GM21737 (cell line): Measurements from ENCODE around the gene SLC38A3.
"Not testable (repeated sequence)": the region's sequence is repeated elsewhere in the genome, so short reads cannot be mapped to it uniquely, and the experiment has no call there.

Experiments used
- ATAC-seq: cut with Tn5 transposase; IDR thresholded peaks from one replicate; pipeline ENCODE4 v1.9.1; 2021; ENCODE audit warnings: mild to moderate bottlenecking, moderate library complexity; ENCODE audit not compliant: unreplicated experiment

Gene SLC38A3

DNA sequence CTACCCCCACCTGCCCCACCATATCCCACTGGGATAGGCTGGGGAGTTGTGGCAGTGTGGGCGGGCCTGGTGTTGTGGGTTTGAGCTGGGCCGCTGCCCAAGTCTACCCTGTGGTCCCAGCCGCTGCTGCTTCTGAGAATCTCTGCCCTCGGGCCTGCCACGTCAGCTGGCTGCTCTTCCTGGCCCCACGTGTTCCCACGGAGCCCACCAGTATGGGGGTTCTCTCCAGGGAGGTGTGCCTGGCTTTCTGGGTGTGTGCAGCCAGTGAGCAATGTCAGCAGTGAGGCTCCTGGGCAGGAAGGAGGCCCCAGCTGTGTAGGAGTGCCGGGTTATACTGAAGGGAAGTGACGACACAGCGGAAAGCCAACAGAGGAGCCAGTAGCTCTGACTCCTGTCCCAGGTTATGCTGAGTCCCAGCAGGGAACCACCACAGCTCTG is 41.5 kb downstream of the SLC38A3 start:
- ATAC-seq, result no peak

DNA sequence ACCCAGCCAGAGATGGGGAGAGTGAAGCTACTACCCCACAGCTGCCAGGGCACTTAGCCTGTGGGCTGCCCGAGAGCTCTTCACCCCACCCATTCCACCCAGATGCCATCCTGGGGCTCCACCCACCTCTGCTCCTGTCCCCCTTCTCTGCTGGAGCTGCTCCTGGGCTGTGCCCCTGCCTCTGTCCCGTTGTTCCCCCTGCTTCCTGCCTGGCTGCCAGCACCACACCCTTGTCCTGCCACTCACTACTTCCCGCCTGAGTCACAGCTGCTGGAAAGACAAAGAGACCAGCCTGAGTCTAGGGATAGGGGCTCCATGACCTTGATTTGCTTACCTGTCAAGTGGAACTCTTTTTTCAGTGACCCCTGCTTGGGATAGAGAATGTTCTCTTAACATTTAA is 43.3 kb downstream of the SLC38A3 start:
- ATAC-seq, result no peak

DNA sequence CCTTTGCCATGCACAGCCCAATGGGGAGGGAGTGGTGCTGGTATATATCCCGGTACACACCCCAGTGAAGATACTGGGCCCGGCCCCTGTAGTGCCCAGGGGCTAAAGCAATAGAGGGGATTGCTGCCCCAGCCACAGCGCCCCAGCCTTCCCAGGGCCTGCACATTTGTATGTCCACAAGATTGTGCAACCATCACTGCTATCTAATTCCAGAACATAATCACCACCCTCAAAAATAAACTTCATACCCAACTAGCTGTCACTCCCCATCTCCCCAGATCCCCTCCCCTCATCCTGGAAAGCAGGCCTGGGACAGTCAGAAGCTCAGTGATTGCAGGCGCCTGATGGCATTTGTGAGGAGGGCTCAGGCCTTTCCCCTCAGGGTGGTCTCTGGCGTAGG is 44.4 kb downstream of the SLC38A3 start:
- no peak for ATAC-seq

DNA sequence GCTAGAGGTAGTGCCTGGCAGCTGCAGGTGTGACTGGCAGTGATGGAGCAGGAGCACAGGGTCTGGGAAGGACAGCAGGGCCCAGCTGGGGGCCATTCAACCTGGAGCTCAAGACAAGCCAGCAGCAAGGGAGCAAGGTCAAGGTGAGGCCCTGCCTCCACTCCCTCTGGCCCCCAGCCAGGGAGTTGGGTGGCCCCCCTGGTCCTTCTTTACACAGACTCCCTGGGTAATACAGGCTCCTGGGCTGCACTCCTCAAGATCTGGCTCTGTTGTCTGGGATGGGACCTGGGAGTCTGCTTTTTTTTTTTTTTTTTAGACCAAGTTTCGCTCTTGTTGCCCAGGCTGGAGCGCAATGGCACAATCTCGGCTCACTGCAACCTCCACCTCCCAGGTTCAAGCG is 45.4 kb downstream of the SLC38A3 start:
- ATAC-seq, result no peak

DNA sequence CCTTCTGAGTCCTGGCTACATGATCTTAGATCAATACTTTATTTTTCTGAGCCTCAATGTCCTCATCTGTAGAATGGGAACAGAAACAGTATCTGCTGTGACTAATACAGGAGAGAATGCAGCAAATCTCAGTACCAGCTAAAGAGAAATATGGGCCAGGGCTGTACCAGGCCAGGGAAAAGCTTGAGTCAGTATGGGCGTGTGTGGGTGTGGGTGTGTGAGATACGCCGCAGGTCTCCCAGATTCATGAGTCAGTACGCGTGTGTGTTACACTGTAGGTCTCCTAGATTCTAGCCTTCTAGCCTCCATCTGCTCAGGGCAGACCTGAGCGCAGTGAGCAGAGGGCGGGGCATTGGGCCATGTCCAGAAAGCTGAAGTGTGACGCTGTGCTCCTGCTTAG is 46.1 kb downstream of the SLC38A3 start:
- no peak for ATAC-seq

DNA sequence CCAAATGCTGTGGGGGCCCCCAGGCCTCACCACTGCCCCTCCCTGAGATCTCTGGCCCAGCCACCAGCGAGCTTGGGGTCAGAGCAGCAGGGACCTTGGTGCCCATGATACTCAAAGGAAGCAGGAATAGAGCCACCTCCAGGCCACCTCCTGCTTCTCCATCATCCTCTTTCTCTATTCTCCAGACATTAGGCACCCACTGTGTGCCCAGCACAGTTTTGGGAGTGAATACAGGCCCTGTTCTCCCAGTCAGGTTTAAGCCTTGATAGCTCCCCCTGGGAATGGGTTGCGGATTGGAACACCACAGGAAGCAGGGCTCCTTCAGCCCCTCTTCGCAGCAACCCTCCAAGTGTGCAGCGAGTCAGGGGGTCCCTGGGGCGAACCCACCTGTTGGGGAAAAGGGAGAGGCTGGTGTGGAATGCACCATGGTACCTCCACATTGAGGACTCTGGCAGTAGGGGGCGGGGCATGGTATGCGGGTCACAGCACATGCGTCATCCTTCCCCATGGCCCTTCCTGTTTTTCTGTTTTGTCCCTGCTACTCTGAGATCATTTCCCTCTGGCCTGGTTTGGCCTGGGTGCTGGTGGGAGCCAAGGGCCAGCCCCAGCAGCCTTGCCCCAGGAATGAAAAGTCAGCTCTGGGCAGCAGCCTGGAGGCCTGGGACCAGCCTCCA is 49.6 kb downstream of the SLC38A3 start:
- ATAC-seq, result no peak

DNA sequence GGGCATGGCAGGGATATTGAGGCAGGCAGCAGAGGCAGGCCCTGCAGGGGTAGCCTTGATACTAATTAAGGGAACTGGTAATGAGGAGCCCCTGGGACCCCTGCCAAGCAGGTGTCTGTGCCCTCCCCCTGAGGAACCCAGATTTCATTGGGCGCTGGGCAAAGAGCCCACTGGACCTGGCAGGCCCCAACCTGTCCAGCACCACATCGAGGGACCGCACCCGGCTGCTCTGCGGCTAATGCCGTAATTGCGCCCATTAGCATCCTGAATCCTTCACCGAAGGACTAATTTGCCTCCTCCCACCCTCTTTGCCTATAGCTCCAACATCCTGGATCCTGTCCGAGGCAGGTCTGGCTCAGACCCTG is 50.2 kb downstream of the SLC38A3 start:
- ATAC-seq, result no peak

DNA sequence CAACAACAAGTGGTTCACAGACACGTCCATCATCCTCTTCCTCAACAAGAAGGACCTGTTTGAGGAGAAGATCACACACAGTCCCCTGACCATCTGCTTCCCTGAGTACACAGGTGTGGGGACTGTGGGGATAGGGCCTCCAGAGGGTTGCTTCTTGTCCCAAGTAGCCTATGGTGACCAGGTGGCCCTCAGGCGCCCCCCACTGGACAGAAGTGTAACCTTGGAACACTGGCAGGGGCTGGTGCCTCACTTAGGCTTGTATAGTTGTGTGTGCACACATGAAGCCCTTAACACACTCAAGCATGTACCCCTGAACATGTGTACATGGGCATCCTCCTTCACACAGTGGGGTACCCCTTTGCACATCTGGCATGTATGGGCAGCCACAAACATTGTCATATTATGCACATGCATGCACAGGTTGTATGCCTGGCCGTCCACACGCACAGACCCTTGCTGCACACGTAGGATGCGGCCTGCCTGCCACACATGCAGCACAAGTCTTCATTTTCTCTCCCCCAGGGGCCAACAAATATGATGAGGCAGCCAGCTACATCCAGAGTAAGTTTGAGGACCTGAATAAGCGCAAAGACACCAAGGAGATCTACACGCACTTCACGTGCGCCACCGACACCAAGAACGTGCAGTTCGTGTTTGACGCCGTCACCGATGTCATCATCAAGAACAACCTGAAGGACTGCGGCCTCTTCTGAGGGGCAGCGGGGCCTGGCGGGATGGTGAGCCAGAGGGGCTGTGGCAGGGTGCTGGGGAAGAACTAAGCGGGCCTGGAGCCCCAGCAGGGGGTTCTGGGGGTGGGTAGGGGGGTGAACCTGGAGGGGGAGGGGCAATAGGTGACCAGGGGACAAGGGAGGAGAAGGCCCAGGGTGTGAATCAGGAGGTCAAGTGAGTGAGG is 52.2 kb downstream of the SLC38A3 start:
- no peak for ATAC-seq

DNA sequence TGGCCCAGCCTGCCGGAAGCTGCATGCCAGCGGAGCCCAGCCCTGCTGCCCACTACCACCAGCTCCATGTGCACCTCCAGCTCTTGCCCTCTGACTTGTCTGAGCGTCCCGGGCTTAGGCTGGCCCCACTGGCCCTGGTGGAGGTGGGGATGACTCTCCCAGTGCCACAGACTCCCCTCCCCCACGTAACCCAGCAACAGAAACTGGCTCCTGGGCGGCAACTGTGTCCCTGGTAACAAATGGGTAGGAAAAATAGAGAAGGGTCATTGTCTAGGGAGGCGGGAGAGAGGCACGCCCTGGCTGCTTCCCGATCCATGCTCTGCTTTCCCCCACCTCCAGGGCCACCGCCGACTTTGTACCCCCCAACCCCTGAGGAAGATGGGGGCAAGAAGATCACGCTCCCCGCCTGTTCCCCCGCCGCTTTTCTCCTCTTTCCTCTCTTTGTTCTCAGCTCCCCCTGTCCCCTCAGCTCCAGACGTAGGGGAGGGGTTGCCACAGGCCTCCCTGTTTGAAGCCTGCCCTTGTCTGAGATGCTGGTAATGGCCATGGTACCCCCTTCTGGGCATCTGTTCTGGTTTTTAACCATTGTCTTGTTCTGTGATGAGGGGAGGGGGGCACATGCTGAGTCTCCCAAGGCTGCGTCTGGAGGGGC is 53.1 kb downstream of the SLC38A3 start:
- ATAC-seq, result no peak

DNA sequence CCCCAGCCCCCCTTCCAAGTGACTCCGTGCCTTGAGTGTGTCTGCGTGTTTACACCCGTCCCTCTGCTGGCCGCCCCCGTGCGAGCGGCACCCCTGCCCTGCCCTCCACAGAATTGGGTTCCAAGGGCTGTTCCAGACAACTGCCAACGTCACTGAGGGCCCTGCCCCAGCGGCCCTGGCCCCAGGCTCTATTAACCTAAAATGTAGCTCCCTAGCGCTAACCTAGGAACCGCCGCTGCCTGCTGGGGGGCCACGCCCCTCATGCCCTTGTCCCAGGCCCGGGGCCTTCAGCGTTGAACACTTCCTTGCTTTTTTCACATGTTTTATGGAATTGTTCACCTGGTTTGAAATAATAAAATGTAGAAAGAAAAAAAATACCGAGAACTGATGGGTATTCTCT is 53.9 kb downstream of the SLC38A3 start:
- ATAC-seq, result no peak

DNA sequence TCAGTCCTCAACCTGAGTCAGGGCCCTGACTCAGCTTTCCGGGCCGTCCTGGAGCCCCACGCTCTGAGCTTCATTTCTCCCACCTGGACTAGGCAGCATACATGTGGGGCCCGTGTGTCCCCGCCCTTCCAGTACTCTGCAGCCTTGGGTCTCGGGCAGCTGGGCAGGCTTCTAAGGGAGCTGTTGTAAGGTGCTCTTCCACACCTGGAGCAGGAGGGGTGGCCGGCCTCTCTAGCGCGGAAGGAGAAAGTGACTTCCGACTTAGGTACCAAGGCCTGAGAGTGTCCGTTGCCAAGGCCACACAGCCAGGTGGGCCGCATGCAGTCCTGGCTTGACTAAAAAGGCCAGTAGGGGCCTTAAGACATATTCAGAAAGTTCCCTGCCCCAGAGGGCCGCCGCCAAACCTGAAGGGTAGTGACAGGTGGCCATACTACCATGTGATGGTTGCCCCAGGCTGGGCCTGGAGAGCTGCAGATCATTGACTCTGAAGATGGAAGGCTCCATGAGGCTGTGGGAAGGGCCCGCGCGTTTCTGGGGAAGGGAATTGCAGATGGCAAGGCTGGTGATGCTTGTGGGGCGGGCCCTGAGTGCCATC is 54.5 kb downstream of the SLC38A3 start:
- no peak for ATAC-seq

DNA sequence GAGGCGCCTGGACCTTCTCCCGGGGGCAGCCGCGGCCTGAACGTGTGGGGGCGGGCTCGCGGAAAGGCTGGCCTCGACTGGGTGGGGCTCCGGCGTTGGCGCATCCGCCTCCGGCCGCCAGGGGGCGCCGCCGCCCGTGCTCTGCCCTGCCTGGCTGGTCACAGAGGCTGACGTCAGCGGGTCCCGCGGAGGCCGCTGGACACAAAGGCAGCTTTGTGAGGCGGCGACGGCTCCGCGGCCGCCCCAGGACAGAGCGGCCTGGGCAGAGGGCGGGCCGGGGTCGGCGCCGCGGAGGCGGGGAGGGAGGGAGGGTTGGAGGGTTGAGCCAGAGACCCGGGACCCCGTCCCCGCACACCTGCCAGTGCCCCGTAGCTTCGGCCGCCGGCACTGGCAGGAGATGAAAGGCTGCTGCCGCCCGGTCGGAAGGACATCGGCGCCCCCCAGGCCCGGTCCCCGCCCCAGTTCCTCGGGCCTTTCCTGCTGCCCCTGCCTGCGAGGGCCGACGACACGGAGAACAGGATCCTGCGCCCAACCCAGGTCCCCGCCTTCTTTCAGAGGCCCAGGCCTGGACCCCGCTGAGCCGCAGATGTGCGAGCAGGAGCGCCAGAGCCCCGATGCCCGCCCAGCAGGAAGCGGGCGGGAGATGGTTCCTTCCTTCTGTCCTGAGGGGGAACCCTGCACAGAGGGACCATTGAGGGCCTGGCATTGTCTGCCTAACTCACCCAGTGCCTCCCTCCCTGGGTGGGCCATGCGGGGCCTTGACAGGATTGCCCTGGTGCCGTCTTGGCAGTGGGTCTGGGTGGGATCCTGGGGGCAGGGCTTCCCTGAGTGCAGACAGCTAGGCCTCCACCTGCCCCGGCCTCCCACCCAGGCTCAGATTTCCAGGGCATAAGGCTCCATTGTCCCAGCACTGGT is 55.2 kb downstream of the SLC38A3 start:
- ATAC-seq, result peak; percentile 84

DNA sequence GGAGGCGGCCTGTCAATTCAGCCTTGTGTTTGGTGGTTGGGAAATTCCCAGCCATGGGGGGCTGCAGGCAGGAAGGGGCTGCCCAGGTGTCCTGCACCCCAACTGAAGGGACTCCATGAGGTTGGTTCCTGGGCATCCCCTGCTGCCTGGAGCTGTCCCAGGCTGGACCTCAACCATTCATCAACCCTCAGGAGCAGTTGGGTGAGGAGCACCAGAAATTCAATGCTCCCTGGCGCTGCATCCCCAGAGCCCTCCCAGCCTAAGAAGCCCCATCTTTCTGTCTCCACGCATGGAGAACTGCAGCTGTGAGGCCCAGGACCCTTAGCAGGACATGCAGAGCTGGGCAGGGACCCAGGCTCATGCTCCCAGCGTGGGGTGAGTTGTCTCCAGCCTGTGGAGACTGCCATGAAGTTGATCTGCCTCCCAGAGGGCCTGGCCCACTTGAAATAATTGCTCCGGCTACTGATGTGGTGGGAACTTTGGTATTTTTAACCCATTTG is 55.9 kb downstream of the SLC38A3 start:
- ATAC-seq, result no peak

DNA sequence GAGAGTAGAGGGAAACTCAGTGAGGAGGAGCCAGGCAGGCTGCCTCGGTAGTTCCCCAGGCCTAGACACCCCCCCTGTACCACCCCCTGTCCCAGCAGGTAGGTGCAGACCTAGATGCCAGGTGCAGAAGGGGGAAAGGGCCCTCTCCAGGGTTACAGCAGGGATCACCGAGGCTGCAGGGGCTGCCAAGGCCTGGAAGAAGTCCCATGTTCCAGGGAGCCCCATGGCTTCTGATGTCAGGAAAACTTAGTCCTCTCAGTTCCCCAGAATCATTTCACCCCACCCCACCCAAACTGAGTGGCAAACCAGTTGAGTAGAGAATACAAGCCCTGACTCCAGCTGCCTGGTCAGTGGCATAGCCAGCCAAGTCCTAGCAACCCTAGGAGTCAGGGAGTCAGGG is 56.4 kb downstream of the SLC38A3 start:
- no peak for ATAC-seq

DNA sequence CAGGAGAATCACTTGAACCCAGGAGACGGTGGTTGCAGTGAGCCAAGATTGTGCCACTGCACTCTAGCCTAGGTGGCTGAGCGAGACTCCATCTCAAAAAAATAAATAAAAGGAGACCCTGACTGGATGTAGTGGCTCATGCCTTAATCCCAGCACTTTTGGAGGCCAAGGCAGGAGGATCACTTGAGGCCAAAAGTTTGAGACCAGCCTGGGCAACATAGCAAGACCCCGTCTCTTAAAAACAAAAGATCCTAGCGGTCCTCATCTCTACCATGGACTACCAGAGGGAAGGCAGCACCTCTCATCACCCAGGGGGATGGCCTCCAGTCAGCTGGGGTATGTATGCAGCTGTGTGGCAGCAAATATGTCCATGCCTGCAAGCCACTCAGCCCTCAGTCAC is 57.1 kb downstream of the SLC38A3 start:
- ATAC-seq, result not testable (repeated sequence)

DNA sequence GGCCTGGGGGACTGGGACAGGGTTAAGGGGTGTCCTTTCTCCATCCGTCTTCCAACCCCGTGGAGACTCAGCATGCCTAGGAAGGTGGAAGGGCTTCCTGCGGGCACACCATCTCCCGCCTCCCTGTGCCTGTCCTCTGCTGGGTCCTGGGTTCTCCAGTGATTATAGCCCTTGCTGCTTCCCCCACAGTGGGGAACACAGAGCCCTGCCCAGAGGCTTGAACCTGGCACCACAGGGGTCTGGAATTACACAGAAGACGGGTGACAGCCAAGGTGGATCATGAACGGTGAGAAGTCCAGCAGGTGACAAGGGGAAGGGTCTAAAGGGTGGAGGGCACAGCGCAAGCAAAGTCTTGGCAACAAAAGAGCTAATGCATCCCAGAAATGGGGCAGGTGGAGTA is 57.7 kb downstream of the SLC38A3 start:
- ATAC-seq, result no peak

DNA sequence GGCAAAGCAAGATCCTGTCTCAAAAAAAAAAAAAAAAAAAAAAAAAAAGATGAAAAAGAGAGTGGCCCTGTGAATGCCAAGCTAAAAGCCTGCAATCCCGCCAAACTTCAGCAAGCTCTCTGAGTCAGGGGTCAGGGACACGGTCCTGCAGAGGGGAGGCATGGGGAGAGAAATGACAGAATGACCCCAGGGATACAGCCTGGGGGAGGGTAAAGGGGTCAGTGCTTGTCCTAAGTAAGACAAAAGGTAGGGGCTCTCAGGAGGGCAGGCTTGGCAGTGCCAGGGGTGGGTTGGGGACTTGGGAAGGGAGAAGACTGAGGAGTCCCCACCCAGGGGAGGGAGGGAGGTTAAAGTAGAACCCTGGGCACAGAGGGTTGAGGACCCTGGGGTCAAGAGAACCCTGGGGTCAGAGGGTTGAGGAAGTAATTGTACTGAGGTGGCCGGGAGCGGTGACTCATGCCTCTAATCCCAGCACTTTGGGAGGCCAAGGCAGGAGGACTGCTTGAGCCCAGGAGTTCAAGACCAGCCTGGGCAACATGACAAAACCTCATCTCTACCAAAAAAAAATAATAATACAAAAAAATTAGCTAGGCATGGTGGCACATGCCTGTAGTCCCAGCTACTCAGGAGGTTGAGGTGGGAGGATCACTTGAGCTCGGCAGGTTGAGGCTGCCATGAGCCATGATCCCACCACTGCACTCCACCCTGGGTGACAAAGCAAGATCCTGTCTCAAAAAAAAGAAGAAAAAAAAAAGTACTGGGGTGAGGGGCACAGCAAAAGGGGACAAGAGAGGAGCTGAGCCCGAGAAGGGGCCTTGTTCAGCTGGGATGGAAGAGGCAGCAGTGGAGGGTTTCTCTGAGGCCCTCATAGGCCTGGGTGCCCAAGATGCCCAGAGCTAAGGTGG is 58.7 kb downstream of the SLC38A3 start:
- ATAC-seq, result no peak

DNA sequence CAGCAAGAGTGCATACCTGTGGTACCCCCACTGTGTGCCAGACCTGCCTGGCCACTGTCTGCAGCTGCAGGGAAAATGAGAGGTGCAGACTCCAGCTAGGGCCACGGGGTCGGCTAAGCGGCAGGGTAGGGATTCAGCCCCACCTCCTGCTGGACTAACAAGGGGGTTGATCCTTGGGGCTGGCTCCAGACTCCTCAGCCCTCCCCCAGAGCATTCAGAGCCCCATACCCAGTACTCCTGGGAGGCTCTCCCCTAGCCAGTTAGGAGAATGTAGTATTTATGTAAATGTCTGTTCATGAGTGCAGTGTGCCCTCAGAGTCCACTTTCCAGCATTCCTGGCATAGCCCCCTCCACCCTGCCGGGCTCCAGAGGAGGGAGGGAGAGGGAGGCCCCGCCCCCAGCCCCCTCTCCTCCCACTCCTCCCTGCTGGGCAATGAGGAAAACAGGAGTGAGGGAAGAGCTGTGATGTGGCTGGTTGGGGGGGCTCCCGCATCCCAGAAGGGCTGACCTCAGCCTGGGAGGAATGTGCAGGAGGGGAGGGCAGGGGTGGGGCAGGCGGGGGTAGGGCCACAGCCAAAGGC is 59.4 kb downstream of the SLC38A3 start:
- ATAC-seq, result no peak

DNA sequence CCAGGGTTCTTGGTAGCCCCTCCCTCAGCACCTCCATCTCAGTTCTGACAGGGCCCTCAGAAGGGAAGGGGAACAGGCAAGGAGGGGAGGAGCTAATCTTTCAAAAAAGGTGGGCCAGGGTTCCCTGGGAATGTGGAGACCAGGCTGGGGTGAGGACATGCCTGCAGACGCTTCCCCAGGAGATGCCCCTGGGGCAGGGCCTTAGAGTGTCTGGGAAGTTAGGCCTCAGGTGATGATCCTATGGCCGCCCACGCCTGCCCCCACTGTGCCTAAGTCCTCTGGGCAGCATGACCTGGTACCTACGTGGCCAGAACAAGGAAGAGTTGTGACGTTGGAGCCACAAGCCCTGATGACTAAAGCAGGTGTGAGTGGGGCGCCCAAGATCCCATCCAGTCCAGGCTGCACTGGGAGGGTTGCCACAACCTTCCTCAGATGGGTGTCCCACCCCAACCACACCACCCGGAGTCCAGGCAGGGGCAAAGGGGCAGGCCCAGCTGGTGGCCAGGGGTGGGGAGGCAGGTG is 60.0 kb downstream of the SLC38A3 start:
- ATAC-seq, result no peak
